K562 (cell line): Measurements from ENCODE around the gene TRERF1. TPM values are rescaled to one million over a fixed set of nuclear protein-coding genes. Genes with fewer than 3 reads are reported as not detected.

Experiments
- ELK3 ChIP-seq: fragments of 450-650 bp; formaldehyde crosslinking; IDR thresholded peaks from 2 replicates; pipeline ENCODE4 v1.4.0; 2020; ENCODE audit warnings: mild to moderate bottlenecking
- GABPA ChIP-seq: fragments of 200-800 bp; sonication (Bioruptor generic); conservative IDR thresholded peaks from 2 replicates; pipeline ENCODE4 v1.6.1; 2016; ENCODE audit warnings: low read depth, missing genetic modification characterization, missing compliant biosample characterization
- JUND ChIP-seq, 2 experiments: IDR thresholded peaks; 2 replicates in 1 of 2; 3 replicates in 1 of 2; pipeline ENCODE4 v1.6.1; 2011; ENCODE audit warnings: borderline replicate concordance in 2 of 2, low read depth in 2 of 2, low read length in 2 of 2, improper control_type of control experiment in 1 of 2, missing biosample characterization in 1 of 2, missing genetic modification characterization in 1 of 2, missing genetic modification reagents in 1 of 2
- POLR3G ChIP-seq: IDR thresholded peaks from 2 replicates; pipeline ENCODE4 v1.6.1; 2011; ENCODE audit not compliant: insufficient read length, insufficient replicate concordance; ENCODE audit errors: extremely low read depth
- YY1 ChIP-seq, 3 experiments: IDR thresholded peaks; 2 replicates each; pipeline ENCODE4 v1.6.1; 2011; ENCODE audit warnings: low read length in 2 of 3, mild to moderate bottlenecking in 2 of 3, moderate library complexity in 2 of 3, borderline replicate concordance in 1 of 3, control low read depth in 1 of 3, low read depth in 1 of 3; ENCODE audit not compliant: insufficient read depth in 3 of 3, insufficient replicate concordance in 2 of 3, control insufficient read depth in 1 of 3, insufficient read length in 1 of 3; ENCODE audit errors: extremely low read depth in 1 of 3
- ZBTB33 ChIP-seq: sonication (generic); formaldehyde crosslinking; IDR thresholded peaks from 2 replicates; pipeline ENCODE4 v1.8.1; 2023; ENCODE audit warnings: mild to moderate bottlenecking, missing genetic modification reagents
- polyA plus RNA-seq, 8 experiments: library from polyadenylated mRNA; depleted of rRNA in 4 of 8; stranded (reverse) in 5 of 8; unstranded in 3 of 8; fragments of >200 nt; fragmentation: Nextera tagmentation in 2 of 8; fragmentation: Illumina TruSeq in 1 of 8; extraction: Ambion mirVana in 2 of 8; extraction: Trizol in 1 of 8; gene quantifications; 2 replicates each; pipeline versions ENCODE4 v1.2.1 to v1.2.3, GENCODE V29; 2011 to 2014; ENCODE audit warnings: inconsistent platforms in 1 of 8, missing spikeins in 1 of 8
- total RNA-seq, 7 experiments: library from RNA; depleted of rRNA in 6 of 7; stranded (reverse); fragments of >200 nt in 6 of 7; fragmentation: Illumina TruSeq in 2 of 7; extraction: Trizol in 2 of 7; gene quantifications; 2 replicates each; pipeline versions ENCODE4 v1.2.1 to v1.2.3, GENCODE V29; 2011 to 2021; ENCODE audit warnings: low replicate concordance in 1 of 7
- TF ChIP-seq, protein P1 (sequence below): sonication (generic); formaldehyde crosslinking; IDR thresholded peaks from 2 replicates; pipeline ENCODE4 v1.4.0; 2020; ENCODE audit warnings: mild to moderate bottlenecking, missing genetic modification reagents

TRERF1 gene
- total and polyA plus RNA-seq, 9 of the 15 experiments (the other 6 are each of a cell fraction or from before 2014, with no cell fraction given), result 0.04 to 0.20 (median 0.07) TPM; not detected in 3

- TF ChIP-seq, protein P1, sequence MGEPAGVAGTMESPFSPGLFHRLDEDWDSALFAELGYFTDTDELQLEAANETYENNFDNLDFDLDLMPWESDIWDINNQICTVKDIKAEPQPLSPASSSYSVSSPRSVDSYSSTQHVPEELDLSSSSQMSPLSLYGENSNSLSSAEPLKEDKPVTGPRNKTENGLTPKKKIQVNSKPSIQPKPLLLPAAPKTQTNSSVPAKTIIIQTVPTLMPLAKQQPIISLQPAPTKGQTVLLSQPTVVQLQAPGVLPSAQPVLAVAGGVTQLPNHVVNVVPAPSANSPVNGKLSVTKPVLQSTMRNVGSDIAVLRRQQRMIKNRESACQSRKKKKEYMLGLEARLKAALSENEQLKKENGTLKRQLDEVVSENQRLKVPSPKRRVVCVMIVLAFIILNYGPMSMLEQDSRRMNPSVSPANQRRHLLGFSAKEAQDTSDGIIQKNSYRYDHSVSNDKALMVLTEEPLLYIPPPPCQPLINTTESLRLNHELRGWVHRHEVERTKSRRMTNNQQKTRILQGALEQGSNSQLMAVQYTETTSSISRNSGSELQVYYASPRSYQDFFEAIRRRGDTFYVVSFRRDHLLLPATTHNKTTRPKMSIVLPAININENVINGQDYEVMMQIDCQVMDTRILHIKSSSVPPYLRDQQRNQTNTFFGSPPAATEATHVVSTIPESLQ (CRISPR knock-in tag), result no peak
- TF ChIP-seq YY1 (IDR thresholded peaks at IDR 0.05; ENCODE audit: borderline replicate concordance in 1 of 3, control insufficient read depth in 1 of 3, extremely low read depth in 1 of 3, insufficient read depth in 3 of 3, insufficient read length in 1 of 3, insufficient replicate concordance in 2 of 3, low read depth in 1 of 3, low read length in 2 of 3) (peak in 1 of 3 experiments; percentile 74), ELK3 (CRISPR knock-in tag) (no peak), GABPA (tag) (peak; percentile 44; the same call in 1 of the 2 replicates), POLR3G (no peak), JUND (IDR thresholded peaks at IDR 0.05; ENCODE audit: borderline replicate concordance, low read depth, low read length) (peak; percentile 2; the same call in 1 of the 2 replicates), JUND (tag; IDR thresholded peaks at IDR 0.05; ENCODE audit: borderline replicate concordance, low read depth, low read length) (no peak), ZBTB33 (CRISPR knock-in tag) (peak; percentile 70)
Observed at GRCh38 chr6:42493914-42494539, 42.3 kb upstream of the TRERF1 start (continued).
